CD4-positive, alpha-beta T cell treated with Interferon alpha-2 for 1 hour (primary cell): Measurements from ENCODE around the gene RAP1GAP.
A peak's percentile ranks its signal among the peaks of the same experiment; 100 is the strongest.

Experiments used
- DNase-seq, 2 donors: peaks; one replicate each; pipeline ENCODE4 v3.0.0-alpha.2; 2020 to 2022

RAP1GAP gene

GRCh38 chr1:21589618-21590017 is 79.5 kb downstream of the RAP1GAP start:
- DNase-seq = no peak

GRCh38 chr1:21587602-21587953 is 81.6 kb downstream of the RAP1GAP start:
- DNase-seq = no peak

- no peak for DNase-seq
Observed at GRCh38 chr1:21586846-21587601, 82.1 kb downstream of the RAP1GAP start.

- DNase-seq = no peak
Observed at GRCh38 chr1:21586222-21586621, 82.9 kb downstream of the RAP1GAP start.

- no peak for DNase-seq
Observed at GRCh38 chr1:21585037-21585436, 84.1 kb downstream of the RAP1GAP start.

DNA sequence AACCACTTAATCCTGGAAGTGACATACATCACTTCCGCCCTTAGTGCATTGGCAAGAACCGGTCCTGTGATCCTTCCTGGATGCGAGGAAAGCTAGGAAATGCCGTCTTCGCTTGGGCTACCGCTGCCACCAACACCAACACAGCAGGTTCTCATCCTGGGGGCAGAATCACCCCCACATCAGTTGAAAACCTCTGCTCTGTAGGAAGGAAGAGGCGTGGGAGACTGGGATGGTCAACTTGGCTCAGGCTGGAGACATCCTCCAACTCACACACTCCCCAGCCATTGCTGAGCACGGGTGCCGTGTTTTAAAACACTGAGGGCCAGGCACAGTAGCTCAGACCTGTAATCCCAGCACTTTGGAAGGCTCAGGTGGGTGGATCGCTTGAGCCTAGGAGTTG is 85.1 kb downstream of the RAP1GAP start:
- no peak for DNase-seq

DNA sequence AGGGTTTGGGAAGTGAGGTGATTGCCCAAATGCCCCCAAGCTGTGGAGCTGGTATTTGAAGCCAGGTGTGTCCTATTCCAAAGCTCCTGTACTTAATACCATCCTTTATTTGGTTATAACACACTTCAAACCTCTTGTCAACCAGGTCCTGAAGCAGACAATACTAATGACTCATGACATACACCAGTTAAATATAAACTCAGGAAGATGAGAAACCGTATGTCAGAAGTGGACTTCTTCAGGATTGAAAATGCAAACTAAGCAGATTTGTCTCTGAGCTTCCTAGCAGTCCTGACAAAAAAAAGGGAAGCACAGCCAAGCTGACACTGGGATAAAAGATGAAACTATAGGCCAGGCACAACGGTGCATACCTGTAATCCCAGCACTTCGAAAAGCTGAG is 89.4 kb downstream of the RAP1GAP start:
- DNase-seq = no peak

DNA sequence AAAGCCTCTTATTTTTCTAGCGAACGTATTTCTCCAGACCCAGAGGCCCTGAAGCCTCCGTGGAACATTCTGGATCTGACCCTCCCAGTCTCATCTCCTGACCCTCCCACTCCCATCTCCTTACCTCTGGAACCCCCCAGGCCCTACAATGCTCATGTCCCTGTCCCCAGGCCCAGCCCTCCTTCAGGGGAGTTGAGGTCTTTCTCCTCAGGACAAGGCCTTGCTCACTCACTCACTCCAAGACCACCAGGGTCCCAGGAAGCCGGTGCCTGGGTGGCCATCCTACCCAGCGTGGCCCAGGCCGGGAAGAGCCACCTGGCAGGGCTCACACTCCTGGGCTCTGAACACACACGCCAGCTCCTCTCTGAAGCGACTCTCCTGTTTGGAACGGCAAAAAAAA is 91.2 kb downstream of the RAP1GAP start:
- no peak for DNase-seq

DNA sequence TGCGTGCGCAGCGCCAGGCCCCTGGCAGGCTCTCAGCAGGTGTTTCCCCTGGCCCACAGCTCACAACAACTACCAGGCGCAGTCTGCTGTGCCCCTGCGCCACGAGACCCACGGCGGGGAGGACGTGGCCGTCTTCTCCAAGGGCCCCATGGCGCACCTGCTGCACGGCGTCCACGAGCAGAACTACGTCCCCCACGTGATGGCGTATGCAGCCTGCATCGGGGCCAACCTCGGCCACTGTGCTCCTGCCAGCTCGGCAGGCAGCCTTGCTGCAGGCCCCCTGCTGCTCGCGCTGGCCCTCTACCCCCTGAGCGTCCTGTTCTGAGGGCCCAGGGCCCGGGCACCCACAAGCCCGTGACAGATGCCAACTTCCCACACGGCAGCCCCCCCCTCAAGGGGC is 91.8 kb downstream of the RAP1GAP start:
- no peak for DNase-seq

- DNase-seq = no peak
Observed at GRCh38 chr1:21576798-21577187, 92.4 kb downstream of the RAP1GAP start.

DNA sequence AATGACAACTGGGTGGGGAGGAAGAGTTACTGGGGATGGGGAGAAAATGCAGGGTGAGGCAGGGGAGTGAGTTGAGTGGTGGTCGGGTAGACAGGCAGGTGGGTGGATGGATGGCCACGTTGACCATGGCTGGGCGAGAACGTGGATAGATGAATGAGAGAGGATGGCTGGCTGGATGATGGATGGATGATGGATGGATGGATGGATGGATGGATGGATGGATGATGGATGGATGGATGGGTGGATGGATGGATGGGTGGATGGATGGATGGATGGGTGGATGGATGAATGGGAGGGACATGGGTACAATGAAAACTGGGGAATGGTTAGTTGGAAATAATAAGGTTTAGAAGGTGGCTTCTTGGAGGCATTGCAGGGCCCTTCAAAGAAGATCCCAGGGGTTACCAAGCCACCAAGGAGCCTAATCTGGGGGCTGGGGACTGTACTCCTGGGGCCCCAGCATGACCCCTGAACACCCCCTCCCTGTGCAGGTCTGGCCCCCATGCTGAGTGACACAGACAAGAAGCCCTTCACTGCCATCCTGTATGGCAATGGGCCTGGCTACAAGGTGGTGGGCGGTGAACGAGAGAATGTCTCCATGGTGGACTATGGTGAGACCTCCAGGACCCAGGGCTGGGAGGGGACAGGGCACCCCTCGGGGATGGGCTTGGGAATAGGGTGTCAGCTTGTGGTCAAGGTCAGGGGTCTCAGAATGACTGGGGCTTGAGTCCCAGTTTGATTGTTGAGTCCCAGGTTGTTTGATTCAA is 92.9 kb downstream of the RAP1GAP start:
- DNase-seq = no peak

DNA sequence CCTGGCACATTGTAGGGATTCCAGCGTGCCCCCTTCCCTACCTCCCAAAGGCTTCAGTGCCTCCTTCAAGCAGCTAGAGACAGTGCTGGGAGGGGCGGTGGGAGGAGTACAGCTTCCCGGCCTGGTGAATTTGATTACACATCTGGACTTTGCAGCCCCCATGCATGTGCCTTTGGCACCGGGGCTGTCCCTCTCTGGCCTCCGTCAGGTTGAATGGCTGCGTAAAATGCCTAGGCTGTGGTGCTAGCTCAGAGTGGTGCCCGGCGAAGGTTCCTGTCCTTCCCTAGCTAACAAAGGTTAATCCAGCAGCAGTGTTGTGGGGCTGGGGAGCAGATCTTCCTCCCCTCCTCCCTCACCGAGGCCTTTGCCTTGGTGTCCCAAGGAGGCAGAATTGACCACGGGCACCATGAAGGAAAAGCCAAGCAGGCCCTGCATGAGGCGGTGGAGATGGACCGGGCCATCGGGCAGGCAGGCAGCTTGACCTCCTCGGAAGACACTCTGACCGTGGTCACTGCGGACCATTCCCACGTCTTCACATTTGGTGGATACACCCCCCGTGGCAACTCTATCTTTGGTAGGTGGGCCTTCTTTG is 93.7 kb downstream of the RAP1GAP start:
- DNase-seq = no peak

DNA sequence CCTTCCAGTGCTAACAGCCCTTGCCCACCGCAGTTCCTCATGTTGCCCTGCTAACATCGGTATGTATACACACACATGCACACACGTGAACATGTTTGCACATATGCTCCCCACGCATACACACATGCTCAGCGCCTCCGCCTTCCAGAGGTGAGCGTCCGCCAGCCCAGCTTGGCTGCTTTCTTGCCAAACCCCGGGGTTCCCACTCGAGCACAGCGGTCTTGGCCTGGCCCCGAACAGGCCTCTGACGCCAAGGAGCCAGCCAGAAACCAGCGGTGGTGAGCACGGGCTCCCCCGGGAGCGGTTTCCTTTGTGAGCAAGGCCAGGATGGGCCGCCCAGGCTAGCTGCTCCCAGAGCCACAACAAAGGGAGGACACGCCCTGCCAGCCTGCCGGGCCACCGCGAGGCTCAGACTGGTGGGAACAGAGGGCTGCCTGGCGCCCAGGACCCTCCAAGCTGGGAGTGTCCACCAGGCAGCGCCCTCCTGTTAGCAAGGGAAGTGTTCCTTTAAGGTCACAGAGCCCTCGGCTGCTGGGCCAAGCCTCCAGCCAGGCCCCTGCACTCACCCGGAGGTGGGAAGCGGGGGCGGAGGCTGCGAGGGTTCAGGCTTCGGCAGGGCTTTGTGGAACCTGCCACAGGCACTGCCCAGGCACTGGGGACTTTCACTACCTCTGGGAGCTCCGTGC is 94.5 kb downstream of the RAP1GAP start:
- DNase-seq = no peak

- peak; percentile 0 to 5 for DNase-seq
Observed at GRCh38 chr1:21573971-21574465, 95.1 kb downstream of the RAP1GAP start.

GRCh38 chr1:21573475-21573874 is 95.7 kb downstream of the RAP1GAP start:
- DNase-seq = no peak

DNA sequence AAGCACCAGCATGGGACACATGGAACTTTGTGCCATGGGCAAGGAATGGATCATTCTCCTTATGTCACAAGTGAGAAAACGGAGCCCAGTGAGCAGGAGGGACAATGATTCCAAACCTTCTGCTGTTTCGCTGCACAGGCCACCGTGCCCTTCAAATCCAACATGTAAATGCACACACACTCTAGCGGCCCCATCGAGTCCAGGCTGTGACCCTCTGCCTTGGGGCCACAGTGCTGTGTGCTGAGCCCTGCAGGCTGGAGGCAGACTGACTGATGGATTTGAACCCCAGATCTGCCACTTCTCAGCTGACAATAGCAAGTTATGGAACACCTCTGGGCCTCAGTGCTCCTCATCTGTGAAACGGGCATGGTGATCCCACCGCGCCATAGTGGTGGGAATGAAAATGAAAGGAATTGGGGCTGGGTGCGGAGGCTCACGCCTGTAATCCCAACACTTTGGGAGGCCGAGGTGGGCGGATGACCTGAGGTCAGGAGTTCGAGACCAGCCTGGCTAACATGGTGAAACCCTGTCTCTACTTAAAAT is 96.4 kb downstream of the RAP1GAP start:
- DNase-seq = no peak

- DNase-seq = no peak
Observed at GRCh38 chr1:21572221-21572620, 96.9 kb downstream of the RAP1GAP start.

DNA sequence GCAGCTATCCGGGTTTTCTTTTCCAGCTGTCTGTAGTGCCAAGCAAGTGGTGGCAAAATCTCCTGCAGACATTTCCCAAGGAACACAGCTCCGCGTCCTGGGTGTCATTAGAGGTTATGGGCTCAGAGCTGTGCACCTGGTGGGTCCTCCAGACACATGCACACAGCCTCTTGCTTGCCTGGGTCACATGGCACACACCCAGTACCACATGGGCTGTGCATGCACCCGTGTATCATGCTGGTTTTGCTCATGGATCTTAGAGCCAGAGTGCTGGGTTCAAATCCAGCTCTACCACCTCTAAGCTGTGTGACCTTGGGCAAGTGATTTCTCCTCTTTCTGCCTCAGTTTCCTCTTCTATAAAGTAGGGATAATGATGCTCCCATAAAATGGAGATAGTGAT is 98.3 kb downstream of the RAP1GAP start:
- no peak for DNase-seq

DNA sequence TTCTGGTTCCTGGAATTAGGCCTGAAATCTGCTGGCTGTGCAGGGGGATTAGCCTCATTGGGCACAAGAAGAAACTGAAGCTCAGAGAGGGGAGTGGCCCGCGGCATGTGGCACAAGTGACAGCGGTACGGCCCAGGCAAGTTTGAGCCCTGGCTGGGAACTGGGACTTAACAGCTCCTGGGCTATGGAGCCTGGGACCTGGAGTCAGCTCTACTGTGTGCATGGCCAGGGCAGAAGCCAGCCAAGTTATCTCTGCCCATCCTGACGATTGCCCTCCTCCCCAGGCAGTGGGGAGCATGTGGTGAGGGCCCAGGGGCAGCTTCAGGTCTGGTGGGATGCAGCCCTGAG is 98.7 kb downstream of the RAP1GAP start:
- no peak for DNase-seq

DNA sequence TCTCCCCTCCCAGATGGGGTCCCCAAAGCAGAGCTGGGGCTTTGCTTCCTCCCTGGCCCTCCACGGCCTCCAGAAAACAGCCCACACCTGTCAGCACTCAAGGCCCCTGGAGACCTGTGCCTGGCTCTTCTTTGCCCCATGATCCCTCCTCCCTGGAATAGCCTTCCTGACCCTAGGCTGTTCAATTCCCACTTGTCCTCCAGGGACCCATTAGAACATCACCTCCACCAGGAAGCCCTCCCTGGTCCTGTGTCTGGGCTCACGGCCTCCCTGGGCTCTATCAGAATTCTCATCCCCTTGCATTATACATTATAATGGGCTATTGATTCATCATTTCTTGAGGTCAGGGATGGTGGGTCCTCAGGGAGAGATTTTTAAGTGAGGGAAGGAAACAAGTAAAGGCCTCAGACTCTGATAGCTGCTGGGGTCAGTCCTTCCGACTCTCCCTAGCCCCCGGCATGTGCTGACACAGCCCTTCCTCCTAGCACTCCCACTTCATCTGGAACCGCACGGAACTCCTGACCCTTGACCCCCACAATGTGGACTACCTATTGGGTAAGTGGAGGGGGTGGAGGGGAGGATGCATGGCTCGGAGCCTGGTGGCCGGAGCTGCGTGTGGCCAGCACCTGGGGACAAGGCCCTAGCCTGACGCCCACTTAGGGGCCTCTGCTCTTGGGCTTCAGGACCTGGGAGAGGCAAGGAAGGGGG is 99.2 kb downstream of the RAP1GAP start:
- no peak for DNase-seq

GRCh38 chr1:21568809-21569385 is 100.3 kb downstream of the RAP1GAP start:
- DNase-seq = no peak
